Epithelial cell of proximal tubule (primary cell): Measurements from ENCODE around the gene ZNF488. TPM values are rescaled to one million over a fixed set of nuclear protein-coding genes. Genes with fewer than 3 reads are reported as not detected.
A peak's percentile ranks its signal among the peaks of the same experiment; 100 is the strongest.

Experiments used
- DNase-seq: peaks from one replicate; pipeline ENCODE4 v3.0.0-alpha.2; 2011; ENCODE audit warnings: low read depth
- H3K4me3 ChIP-seq: 2 replicates; pipeline ENCODE4 v1.5.1; 2011; ENCODE audit warnings: low read depth, mild to moderate bottlenecking, low read length
- CTCF ChIP-seq: conservative IDR thresholded peaks from 2 replicates; pipeline ENCODE4 v1.5.1; 2012; ENCODE audit warnings: low read depth, mild to moderate bottlenecking, low read length
- total RNA-seq: library from RNA; depleted of rRNA; stranded (reverse); fragments of >200 nt; gene quantifications from 2 replicates; pipeline ENCODE4 v1.2.3, GENCODE V29; 2015

The ZNF488 gene, protein sequence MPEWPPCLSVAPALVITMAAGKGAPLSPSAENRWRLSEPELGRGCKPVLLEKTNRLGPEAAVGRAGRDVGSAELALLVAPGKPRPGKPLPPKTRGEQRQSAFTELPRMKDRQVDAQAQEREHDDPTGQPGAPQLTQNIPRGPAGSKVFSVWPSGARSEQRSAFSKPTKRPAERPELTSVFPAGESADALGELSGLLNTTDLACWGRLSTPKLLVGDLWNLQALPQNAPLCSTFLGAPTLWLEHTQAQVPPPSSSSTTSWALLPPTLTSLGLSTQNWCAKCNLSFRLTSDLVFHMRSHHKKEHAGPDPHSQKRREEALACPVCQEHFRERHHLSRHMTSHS
- 0.63 and 2.1 TPM in 2 replicates for total RNA-seq

GRCh38 chr10:47384148-47384921 is at the start of gene ZNF488:
ZNF488 (minus strand) TSS chr10:47384293; CDS start chr10:47368829, 15,464 bp downstream.
- H3K4me3 ChIP-seq = peak within 1 kb of the TSS; percentile 82
- TF ChIP-seq CTCF = no peak
- no peak for DNase-seq

GRCh38 chr10:47425813-47426419 is 41.8 kb upstream of the ZNF488 start:
- no peak for DNase-seq
- no peak overlapping the region for H3K4me3 ChIP-seq
- TF ChIP-seq CTCF = no peak

- no peak for TF ChIP-seq CTCF
- no peak for DNase-seq
- no peak overlapping the region for H3K4me3 ChIP-seq
Measured at GRCh38 chr10:47424231-47424630, 40.1 kb upstream of the ZNF488 start.

- TF ChIP-seq CTCF = no peak
- no peak for DNase-seq
- no peak overlapping the region for H3K4me3 ChIP-seq
Measured at GRCh38 chr10:47423476-47423875, 39.4 kb upstream of the ZNF488 start.

DNA sequence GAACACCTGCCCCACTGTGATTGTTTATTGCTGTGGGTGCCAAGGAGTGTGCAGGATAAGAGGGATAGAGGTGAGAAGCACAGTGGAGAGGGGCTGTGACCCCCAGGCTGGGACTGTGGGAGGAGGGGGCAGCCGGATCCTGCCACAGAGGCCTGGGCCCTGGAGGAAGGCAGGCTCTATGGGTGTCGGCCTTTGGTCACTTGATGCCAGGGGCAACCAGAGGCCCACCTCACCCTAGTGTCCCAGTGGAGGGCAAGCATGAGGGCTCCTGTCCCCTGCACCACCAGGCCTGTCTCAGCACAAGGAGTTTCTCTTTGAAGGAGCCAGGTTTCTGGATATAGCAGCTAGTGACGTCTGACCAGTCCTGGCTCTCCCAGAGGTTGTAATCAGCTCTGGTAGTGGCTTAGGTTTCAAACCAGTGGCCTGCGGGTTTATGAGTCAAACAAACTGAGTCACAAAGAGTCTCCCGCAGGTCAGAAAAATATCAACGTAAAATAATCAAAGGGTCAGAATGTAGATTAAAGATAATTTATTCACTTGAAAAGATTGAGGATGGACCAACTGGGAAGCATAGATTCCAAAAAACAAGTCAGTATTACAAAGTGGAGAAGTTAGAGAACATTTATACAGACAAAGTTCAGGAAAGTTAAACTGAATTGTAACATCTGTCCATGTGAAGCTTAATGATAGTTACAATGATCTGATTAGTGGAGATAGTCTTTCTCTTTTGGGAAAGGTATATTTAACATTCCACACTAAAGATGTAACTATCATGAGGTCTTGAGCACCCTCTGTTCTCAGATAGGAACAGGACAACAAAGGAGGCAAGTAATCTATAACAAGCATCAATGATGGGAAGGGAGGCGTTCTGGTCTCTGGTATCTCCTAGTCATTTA is 37.2 kb upstream of the ZNF488 start:
- no peak for DNase-seq
- TF ChIP-seq CTCF = no peak
- H3K4me3 ChIP-seq = no peak overlapping the region

DNA sequence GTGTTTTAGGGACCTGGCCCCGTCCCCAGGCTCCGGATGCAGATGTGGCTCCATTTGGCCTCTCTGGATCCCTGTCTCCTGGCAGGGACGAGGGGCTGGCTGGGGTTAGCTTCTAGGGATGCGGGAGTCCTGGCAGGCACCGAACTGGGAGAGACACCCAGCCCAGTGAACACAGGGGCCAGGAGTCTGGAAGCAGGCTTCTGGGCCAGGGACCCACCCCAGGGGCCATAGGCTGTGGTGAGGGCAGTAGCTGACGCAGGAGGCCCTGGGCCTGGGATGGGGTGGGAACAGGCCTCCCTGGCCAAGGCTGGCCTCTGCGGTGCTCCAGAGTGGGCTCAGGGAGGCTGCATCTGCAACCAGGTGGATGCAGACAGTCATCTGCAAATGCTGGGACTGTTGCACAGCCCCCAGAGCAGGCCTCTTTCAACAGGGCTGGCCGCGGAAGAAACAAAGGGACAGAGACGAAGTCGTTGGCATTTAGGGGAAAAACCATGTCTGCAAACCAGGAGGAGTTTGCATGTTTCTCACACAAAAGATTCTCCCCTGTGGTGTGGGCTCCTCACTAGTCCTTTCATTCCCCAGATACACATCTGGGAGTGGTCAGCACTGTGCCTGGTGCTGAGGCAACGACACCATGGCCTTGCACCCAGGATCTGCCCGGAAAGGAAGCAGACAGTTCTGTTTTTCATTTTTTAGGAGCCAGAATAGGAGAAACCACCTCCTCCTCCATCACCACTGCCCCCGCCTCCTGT is 36.4 kb upstream of the ZNF488 start:
- H3K4me3 ChIP-seq = no peak overlapping the region
- TF ChIP-seq CTCF = no peak
- no peak for DNase-seq
